Activated CD4-positive, alpha-beta T cell treated with anti-CD3 and anti-CD28 coated beads for 36 hours (primary cell): ENCODE measurements around the gene SAPCD1. TPM values are rescaled to one million over a fixed set of nuclear protein-coding genes. Genes with fewer than 3 reads are reported as not detected.

Experiments
- ATAC-seq: fragments of 200-7000 bp; cut with Tn5 transposase; one replicate; pipeline ENCODE4 v1.10.0; 2021; ENCODE audit warnings: mild to moderate bottlenecking, moderate library complexity
- CTCF ChIA-PET: fragments of 350-600 bp; sonication (Branson Sonifier 250); formaldehyde crosslinking; loops from one replicate; lab custom pipeline; 2021; ENCODE audit warnings: antibody characterized with exemption; lab: Charles Lee
- POLR2A ChIA-PET: fragments of 350-600 bp; sonication (Branson Sonifier 250); formaldehyde crosslinking; loops from one replicate; lab custom pipeline; 2021; ENCODE audit warnings: antibody characterized with exemption, inconsistent platforms; lab: Charles Lee
- DNase-seq: peaks from one replicate; pipeline ENCODE4 v3.0.0-alpha.2; 2020
- H3K27ac Mint-ChIP-seq: one replicate; pipeline ENCODE4 v1.8.0; 2021; ENCODE audit warnings: mixed read lengths
- H3K27me3 Mint-ChIP-seq: one replicate; pipeline ENCODE4 v1.8.0; 2021; ENCODE audit warnings: mixed read lengths
- H3K36me3 Mint-ChIP-seq: one replicate; pipeline ENCODE4 v1.8.0; 2021; ENCODE audit warnings: low read depth, mixed read lengths
- H3K4me1 Mint-ChIP-seq: one replicate; pipeline ENCODE4 v1.8.0; 2021; ENCODE audit warnings: mixed read lengths
- H3K4me3 Mint-ChIP-seq: one replicate; pipeline ENCODE4 v1.8.0; 2021; ENCODE audit warnings: mild to moderate bottlenecking, moderate library complexity, mixed read lengths
- H3K9me3 Mint-ChIP-seq: one replicate; pipeline ENCODE4 v1.8.0; 2021; ENCODE audit warnings: low read depth, mixed read lengths
- intact Hi-C, 2 experiments: fragments of 100-400 bp; cut with DNase I in 1 of 2; cut with micrococcal nuclease in 1 of 2; formaldehyde crosslinking; loops; one replicate each; pipeline versions ENCODE4 v1.14.2 to v1.15.1; 2022 to 2024; cut with DNase I, micrococcal nuclease
- total RNA-seq, 2 experiments: library from RNA; stranded (reverse); gene quantifications; one replicate each; pipeline ENCODE4 v1.2.3, GENCODE V29; 2021

SAPCD1 gene
- total RNA-seq, 2 experiments from 2014 or later = 12.2 to 13.2 TPM

DNA sequence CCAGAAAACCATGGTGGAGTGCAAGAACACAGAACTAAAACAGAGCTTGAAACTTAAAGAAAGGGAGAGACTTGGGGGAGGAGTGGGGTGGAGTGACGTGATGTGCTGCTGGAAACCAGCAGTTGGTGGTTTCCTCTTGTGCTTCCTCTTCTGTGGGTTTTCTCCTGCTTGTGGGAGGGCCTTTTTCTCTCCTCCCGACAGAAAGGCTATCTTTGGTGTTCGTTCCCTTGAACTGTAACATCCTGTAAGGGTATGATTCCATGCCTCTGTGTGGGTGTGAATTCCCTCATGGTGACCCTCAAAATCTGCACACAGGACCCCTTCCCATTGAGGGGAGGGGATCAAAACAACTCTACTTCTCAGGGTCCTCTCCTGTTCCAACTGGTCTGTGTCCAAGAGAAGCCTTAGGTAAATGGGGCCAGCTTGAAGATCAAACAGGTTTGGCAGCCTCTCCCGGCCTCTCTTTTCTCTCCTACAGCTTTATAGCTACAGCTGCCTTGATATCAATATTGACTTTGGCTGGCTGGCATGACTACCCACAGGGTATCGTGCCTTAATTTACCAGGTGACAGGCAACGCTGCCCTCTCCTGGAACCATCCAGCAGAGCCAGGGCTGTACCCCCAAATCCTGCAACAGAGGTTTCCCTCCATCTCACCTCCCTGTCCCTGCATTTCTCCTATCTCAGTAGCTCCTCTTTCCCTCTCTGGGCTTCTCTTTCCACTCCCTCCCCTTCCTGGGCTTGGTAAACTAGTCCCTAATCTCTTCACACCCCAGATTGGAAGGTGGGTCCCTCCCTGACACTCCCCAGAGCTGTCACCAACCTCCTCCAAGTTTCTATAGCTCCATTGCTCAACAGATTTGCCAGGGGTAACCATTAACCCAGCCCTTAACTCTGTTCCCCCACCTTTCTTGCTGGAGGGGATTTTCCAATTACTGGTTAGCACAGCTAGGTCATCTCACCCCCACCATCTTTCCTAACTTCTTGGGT lies 24.2 kb upstream of the SAPCD1 start:
- Mint-ChIP-seq H3K36me3 (peaks cover 60% of the 10 kb centered on the region), H3K27me3 (no peaks in the 10 kb centered on the region), H3K4me3 (peak overlapping the region; percentile 96), H3K4me1 (peaks cover 61% of the 10 kb centered on the region), H3K27ac (peak overlapping the region; percentile 89), H3K9me3 (no peaks in the 10 kb centered on the region)
- CTCF ChIA-PET = interaction anchor here (0.5 to 3.3 kb wide), 18 partner anchors 9 to 190 kb away, joined by 3 to 15 read pairs (median 4); partner anchors contain the start of genes ABHD16A, BAG6, DDAH2 and HSPA1B
- ATAC-seq (peak; percentile 20), DNase-seq (peak; percentile 82)
- POLR2A ChIA-PET = interaction anchor here (0.6 to 2.1 kb wide), 13 partner anchors 15 to 233 kb away, joined by 3 to 10 read pairs (median 3); partner anchors contain the start of genes ABHD16A, DDX39B, DXO and NEU1
- intact Hi-C loops = loop anchor here (1.0 to 10.0 kb wide), 17 partner anchors 9 to 1467 kb away; partner anchors contain the start of genes LY6G5C (in 2 of the 2), PRRC2A (in 2 of the 2), ABHD16A (in 1 of the 2) and AGPAT1 (in 1 of the 2)

DNA sequence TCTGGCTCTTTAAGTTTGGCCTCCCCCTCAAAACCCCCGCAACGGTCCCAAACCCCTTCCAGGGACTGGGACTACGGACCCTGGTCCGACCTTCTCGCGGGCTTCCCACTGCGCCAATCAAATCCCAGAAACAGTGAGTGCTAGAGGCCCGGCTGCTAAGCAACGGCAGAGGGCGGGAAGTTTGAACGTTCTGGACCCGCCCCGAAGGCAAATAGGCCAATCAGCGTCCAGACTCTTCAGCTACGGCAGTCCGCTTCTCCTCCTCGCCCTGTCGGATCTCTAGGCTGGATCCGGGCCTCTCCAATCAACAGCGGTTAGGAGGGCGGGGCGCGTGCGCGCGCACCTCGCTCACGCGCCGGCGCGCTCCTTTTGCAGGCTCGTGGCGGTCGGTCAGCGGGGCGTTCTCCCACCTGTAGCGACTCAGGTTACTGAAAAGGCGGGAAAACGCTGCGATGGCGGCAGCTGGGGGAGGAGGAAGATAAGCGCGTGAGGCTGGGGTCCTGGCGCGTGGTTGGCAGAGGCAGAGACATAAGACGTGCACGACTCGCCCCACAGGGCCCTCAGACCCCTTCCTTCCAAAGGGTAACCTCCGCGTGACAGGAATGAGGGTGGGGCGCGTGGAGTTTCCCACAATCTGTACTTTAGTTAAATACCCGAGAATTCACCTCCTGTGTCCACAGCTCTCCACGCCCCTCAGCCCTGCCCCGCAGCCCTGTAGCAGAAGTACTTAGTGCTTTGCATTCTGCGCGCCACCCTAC lies 22.6 kb upstream of the SAPCD1 start, which contains the start of gene MSH5:
Gene MSH5, plus strand, starts transcription at position 367 of the 758 bp plus-strand sequence. CDS start 462 bp downstream, outside the sequence.
- ChIA-PET CTCF (interaction anchor here (0.6 to 3.3 kb wide), 13 partner anchors 9 to 184 kb away, joined by 3 to 15 read pairs (median 4); partner anchors contain the start of genes LSM2 and LY6G6C), POLR2A (interaction anchor here (0.5 to 1.6 kb wide), 8 partner anchors 30 to 1241 kb away, joined by 3 to 7 read pairs (median 4); partner anchors contain the start of genes CSNK2B, GPANK1 and NEU1)
- H3K27ac Mint-ChIP-seq = peak within 1 kb of the TSS; percentile 86
- no peaks in the 10 kb centered on the region for H3K9me3 Mint-ChIP-seq
- ATAC-seq (peak; percentile 87), DNase-seq (peak; percentile 98)
- intact Hi-C loops = loop anchor here (1.0 to 10.0 kb wide), 18 partner anchors 32 to 1465 kb away; partner anchors contain the start of genes LY6G5C (in 2 of the 2), VARS1 (in 2 of the 2), ABHD16A (in 1 of the 2) and AGPAT1 (in 1 of the 2)
- H3K27me3 Mint-ChIP-seq = no peaks in the 10 kb centered on the region
- peaks cover 54% of the 10 kb centered on the region for H3K36me3 Mint-ChIP-seq
- H3K4me3 Mint-ChIP-seq = peak within 1 kb of the TSS; percentile 96
- H3K4me1 Mint-ChIP-seq = peaks cover 46% of the 10 kb centered on the region

DNA sequence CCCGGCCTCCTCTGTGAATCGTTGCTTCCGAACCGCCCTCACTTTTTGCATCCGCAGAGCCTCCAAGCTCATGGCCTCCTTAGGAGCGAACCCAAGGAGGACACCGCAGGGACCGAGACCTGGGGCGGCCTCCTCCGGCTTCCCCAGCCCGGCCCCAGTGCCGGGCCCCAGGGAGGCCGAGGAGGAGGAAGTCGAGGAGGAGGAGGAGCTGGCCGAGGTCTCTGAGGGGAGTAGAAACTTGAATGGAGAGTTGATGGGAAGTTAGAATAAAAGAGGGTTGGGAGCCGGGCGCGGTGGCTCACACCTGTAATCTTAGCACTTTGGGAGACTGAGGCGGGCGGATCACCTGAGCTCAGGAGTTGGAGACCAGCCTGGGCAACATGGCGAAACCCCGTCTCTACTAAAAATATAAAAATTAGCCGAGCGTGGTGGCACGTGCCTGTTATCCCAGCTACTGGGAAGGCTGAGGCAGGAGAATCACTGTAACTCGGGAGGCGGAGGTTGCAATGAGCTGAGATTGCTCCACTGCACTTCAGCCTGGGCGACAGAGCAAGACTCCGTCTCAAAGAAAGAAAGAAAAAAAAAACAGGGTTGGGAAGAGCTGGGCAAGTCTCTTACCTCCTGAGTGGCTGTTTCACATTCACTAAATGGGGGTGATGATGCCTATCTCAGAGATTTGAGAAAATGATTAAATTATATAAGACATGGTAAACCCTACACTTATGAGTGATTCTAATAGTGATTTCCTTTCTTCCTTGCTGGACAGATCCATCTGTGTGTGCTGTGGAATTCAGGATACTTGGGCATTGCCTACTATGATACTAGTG lies 21.8 kb upstream of the SAPCD1 start:
- POLR2A ChIA-PET = interaction anchor here (0.6 to 1.6 kb wide), 5 partner anchors 29 to 1105 kb away, joined by 3 to 7 read pairs (median 5); partner anchors contain the start of genes CSNK2B, GPANK1 and NEU1
- Mint-ChIP-seq H3K27ac (peak overlapping the region; percentile 86), H3K4me1 (peaks cover 46% of the 10 kb centered on the region), H3K4me3 (peak overlapping the region; percentile 86), H3K27me3 (no peaks in the 10 kb centered on the region), H3K36me3 (peaks cover 53% of the 10 kb centered on the region), H3K9me3 (no peaks in the 10 kb centered on the region)
- CTCF ChIA-PET = interaction anchor here (0.6 to 3.3 kb wide), 12 partner anchors 10 to 212 kb away, joined by 3 to 15 read pairs (median 3); partner anchors contain the start of gene ABHD16A
- ATAC-seq (no peak), DNase-seq (no peak)
- intact Hi-C loops = no loop called here

DNA sequence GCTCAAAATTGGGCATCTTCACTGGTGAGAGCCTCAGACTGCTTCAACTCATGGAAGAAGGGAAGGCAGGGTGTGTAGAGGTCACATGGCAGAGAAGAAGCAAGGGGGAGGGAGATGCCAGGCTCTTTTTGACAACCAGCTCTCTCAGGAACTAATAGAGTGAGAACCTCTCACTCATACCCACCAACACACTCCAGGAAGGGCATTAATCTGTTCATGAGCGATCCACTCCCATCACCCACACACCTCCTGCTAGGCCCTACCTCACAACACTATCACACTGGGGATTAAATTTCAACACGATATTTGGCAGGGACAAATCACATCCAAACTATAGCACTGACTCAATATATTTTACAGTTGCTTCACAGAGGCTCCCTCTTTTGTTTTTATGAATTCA lies 20.6 kb upstream of the SAPCD1 start:
- DNase-seq = no peak
- Mint-ChIP-seq H3K36me3 (peaks cover 53% of the 10 kb centered on the region), H3K9me3 (no peaks in the 10 kb centered on the region), H3K4me1 (peaks cover 41% of the 10 kb centered on the region), H3K27me3 (no peaks in the 10 kb centered on the region), H3K4me3 (peak overlapping the region; percentile 86), H3K27ac (no peak overlapping the region)
- no peak for ATAC-seq
- ChIA-PET POLR2A (interaction anchor here (0.6 to 0.7 kb wide), 2 partner anchors 65 to 728 kb away, joined by 3 to 4 read pairs; no protein-coding TSS in a partner anchor), CTCF (interaction anchor here (0.6 to 1.6 kb wide), 4 partner anchors 12 to 38 kb away, joined by 3 to 5 read pairs (median 4); partner anchors contain the start of gene ABHD16A)
- intact Hi-C loops = no loop called here

DNA sequence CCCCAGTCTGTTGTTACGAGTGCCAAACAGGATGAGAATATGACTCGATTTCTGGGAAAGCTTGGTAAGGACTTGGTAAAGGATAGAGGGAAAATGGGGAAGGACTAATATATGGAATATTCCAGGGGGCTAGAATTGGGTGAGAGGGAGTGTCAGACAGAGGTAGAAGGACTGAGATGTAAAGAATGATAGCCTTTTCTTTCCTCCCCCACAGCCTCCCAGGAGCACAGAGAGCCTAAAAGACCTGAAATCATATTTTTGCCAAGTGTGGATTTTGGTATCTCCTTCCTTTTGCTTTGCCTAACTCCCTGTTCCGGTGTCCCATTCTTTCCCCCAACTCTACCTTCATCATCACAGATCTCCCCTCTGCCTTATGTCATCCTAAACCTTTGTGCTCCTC lies 19.6 kb upstream of the SAPCD1 start:
- Mint-ChIP-seq H3K4me1 (peaks cover 31% of the 10 kb centered on the region), H3K27ac (no peak overlapping the region), H3K4me3 (no peak overlapping the region), H3K27me3 (no peaks in the 10 kb centered on the region), H3K36me3 (peaks cover 60% of the 10 kb centered on the region), H3K9me3 (no peaks in the 10 kb centered on the region)
- ChIA-PET CTCF (interaction anchor here (0.7 kb wide), 1 partner anchor 10 kb away, joined by 3 read pairs; no protein-coding TSS in a partner anchor), POLR2A (no interaction called here)
- intact Hi-C loops = no loop called here
- ATAC-seq (no peak), DNase-seq (no peak)

DNA sequence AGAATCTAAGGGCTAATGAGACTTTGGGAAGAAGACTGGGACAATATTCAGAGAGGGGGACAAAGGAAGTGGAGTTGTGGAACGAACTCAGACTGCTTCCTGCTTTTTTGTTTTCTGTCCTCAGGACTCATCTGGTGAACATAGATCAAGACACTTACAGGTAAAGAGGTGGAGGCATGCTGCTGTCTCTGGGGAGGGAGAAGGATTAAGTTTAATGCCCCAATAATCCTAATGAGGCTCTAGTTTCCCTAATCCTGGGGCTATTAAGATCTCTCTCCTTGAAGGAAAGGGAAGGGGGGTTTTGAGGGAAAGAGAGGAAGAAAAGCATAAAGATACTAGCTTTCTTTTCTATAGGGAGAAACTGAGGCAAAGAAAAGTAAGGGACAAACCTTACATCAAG lies 18.0 kb upstream of the SAPCD1 start:
- peaks cover 15% of the 10 kb centered on the region for H3K4me1 Mint-ChIP-seq
- H3K9me3 Mint-ChIP-seq = no peaks in the 10 kb centered on the region
- H3K36me3 Mint-ChIP-seq = peaks cover 67% of the 10 kb centered on the region
- intact Hi-C loops = no loop called here
- ATAC-seq = no peak
- no peaks in the 10 kb centered on the region for H3K27me3 Mint-ChIP-seq
- CTCF ChIA-PET = no interaction called here
- no peak for DNase-seq
- no peak overlapping the region for H3K27ac Mint-ChIP-seq
- POLR2A ChIA-PET = no interaction called here
- H3K4me3 Mint-ChIP-seq = no peak overlapping the region

DNA sequence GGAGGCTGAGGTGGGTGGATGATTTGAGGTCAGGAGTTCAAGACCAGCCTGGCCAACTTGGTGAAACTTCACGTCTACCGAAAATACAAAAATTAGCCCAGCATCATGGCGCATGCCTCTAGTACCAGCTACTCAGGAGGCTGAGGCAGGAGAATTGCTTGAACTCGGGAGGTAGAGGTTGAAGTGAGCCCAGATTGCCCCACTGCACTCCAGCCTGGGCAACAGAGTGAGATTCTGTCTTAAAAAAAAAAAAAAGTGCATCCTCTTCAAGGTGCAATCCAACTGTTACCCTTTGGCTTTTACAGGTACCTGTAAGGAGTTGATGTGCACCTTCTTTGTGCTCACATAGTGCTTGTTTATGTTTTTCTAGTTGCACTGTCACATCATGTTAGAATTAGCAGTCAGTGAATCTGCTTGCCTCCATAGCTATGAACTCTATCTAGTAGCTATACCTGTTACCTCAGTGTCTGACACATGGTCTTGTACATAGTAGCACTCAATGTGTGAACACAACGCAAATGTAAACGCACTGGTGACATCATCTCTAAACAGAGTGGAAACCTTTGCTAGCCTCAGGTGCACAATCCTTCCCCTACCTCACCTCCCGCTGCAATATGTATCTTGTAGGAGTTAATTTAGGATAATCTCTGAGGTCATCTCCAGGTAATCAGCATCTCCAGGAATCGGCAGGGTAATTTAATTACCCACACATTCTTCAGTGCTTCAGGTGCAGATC lies 13.0 kb upstream of the SAPCD1 start:
- DNase-seq (no peak), ATAC-seq (no peak)
- intact Hi-C loops = no loop called here
- ChIA-PET CTCF (no interaction called here), POLR2A (no interaction called here)
- H3K27me3 Mint-ChIP-seq = no peaks in the 10 kb centered on the region
- no peaks in the 10 kb centered on the region for H3K4me1 Mint-ChIP-seq
- H3K27ac Mint-ChIP-seq = no peak overlapping the region
- peaks cover 35% of the 10 kb centered on the region for H3K36me3 Mint-ChIP-seq
- no peaks in the 10 kb centered on the region for H3K9me3 Mint-ChIP-seq
- no peak overlapping the region for H3K4me3 Mint-ChIP-seq

DNA sequence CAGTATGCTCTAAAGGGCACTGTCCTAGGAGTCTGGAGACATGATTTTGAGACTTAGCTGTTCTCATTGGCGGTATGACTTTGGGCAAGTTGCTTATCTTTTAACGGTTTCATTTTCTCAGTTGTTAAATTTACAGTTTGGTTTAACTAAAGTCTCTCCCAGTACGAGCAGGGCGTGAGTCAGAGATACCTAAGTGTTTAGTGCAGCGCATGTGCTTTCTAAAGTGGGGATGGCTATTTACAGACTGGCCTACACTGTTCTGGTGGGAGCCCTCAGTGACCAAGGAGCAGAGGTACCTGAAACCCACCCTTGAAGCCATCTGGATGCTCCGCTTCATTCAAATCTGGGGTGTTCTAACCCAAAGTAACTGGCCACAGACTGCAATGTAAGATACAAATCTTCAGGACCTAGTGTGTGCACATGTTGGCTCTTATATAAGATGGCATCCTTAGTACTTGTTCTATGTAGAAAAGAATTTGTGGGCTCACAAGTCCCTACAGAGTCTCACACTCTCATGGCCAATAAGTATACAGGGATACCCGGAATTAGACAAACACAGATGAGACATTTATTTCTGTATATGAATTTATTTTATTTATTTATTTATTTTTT lies 11.9 kb upstream of the SAPCD1 start:
- H3K4me1 Mint-ChIP-seq = no peaks in the 10 kb centered on the region
- no peak overlapping the region for H3K27ac Mint-ChIP-seq
- intact Hi-C loops = no loop called here
- H3K9me3 Mint-ChIP-seq = no peaks in the 10 kb centered on the region
- ChIA-PET POLR2A (no interaction called here), CTCF (interaction anchor here (1.1 kb wide), 2 partner anchors 10 to 25 kb away, joined by 3 read pairs; no protein-coding TSS in a partner anchor)
- DNase-seq (no peak), ATAC-seq (no peak)
- H3K4me3 Mint-ChIP-seq = no peak overlapping the region
- H3K27me3 Mint-ChIP-seq = no peaks in the 10 kb centered on the region
- H3K36me3 Mint-ChIP-seq = peaks cover 29% of the 10 kb centered on the region

DNA sequence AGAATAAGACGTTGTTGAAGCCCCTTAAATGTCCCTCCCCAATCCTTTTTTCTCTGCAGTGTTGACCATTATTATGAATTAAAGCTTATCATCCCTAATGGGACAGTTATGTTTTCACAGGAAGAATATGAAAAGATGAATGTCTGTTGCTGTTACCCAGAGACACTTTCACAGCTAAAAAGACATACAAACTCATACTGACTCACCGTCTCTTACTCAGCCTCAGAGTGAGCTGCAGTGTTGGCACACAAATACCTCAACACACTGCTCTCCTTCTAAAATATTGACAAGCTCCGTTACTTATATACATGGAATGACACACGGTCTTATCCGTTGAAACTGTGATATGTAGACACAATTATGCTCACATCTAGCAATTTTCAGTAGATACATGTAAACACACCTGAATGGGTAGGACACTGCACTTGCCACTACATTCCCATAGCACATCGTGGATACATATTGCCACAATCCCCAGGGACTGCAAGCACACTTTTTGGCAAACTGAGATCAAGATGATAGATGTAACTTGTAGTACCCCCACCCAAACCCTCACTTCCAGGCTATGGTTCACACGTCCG lies 9.6 kb upstream of the SAPCD1 start:
- Mint-ChIP-seq H3K36me3 (peaks cover 21% of the 10 kb centered on the region), H3K4me3 (no peak overlapping the region), H3K27me3 (no peaks in the 10 kb centered on the region), H3K4me1 (no peaks in the 10 kb centered on the region), H3K27ac (no peak overlapping the region), H3K9me3 (no peaks in the 10 kb centered on the region)
- intact Hi-C loops = no loop called here
- CTCF ChIA-PET = interaction anchor here (0.6 to 1.0 kb wide), 4 partner anchors 10 to 73 kb away, joined by 3 read pairs; no protein-coding TSS in a partner anchor
- POLR2A ChIA-PET = interaction anchor here (1.0 kb wide), 1 partner anchor 15 kb away, joined by 4 read pairs; no protein-coding TSS in a partner anchor
- ATAC-seq (no peak), DNase-seq (no peak)
